ENCODE measurements around the gene CCDC177. TPM values are rescaled to one million over a fixed set of nuclear protein-coding genes. Genes with fewer than 3 reads are reported as not detected.

Gene CCDC177
- total and polyA plus RNA-seq, 8 donors: 0.03 to 0.25 (median 0.18) TPM; not detected in 5

DNA sequence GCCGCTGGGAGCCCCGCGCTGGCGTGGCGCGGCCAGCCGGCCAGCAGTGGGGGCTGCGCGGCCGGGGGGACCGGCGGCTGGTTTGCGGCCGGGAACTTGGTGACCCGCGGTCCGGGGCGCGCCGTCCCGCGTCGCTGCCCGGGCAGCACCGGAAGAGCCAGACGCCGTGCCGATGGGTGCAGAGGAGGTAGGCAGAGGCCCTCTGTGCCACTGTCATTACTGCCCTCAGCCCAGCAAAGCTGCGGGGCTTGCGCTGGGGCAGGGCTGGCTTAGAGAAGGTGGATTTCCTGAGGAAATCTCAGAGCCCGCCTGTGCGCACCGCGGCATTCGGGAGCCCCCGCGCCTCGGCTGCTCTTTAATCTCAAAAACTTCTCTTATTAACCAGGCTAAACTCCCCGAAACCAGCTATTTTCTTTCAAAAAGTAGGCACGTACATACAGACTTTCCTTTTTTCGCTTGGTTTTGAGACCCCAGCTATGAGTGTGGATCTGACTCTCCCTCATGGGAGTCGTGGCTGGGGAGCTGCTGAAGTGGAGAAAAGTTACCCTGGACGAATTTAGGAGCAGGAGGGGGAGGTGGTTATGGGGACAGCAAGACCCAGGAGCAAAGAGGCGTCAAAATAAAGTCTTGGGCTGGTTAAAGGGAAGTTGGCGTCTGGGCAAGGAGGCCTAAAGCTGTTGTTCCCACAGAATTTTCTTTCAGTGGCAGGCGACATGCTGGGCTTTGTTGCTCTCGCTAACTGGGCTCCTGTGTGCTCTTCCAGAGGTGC, 37.5 kb upstream of the CCDC177 start:
- Histone ChIP-seq H3K4me3 (peak overlapping the region; percentile 65 to 90 (median 82)), H3K27ac (peak overlapping the region; percentile 96 to 100 (median 99)), H3K27me3 (no peaks in the 10 kb centered on the region), H3K36me3 (no peaks in the 10 kb centered on the region), H3K4me1 (peaks cover 53 to 66% (median 55%) of the 10 kb centered on the region in 4 donors), H3K9me3 (no peaks in the 10 kb centered on the region)
- TF ChIP-seq, protein P1, sequence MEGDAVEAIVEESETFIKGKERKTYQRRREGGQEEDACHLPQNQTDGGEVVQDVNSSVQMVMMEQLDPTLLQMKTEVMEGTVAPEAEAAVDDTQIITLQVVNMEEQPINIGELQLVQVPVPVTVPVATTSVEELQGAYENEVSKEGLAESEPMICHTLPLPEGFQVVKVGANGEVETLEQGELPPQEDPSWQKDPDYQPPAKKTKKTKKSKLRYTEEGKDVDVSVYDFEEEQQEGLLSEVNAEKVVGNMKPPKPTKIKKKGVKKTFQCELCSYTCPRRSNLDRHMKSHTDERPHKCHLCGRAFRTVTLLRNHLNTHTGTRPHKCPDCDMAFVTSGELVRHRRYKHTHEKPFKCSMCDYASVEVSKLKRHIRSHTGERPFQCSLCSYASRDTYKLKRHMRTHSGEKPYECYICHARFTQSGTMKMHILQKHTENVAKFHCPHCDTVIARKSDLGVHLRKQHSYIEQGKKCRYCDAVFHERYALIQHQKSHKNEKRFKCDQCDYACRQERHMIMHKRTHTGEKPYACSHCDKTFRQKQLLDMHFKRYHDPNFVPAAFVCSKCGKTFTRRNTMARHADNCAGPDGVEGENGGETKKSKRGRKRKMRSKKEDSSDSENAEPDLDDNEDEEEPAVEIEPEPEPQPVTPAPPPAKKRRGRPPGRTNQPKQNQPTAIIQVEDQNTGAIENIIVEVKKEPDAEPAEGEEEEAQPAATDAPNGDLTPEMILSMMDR (IDR thresholded peaks at IDR 0.05): no peak
- TF ChIP-seq POLR2AphosphoS5 (IDR thresholded peaks at IDR 0.05): peak in 1 of 3 donors; percentile 22
- peak in 1 of 2 donors; percentile 74 for DNase-seq
- intact Hi-C loops (cut with DNase I; ENCODE audit: low total_unique reads): no loop called here
- 0 to 1% (median 0%) methylated on average over 17 to 47 of the region's 47 CpGs for WGBS, 5 donors

DNA sequence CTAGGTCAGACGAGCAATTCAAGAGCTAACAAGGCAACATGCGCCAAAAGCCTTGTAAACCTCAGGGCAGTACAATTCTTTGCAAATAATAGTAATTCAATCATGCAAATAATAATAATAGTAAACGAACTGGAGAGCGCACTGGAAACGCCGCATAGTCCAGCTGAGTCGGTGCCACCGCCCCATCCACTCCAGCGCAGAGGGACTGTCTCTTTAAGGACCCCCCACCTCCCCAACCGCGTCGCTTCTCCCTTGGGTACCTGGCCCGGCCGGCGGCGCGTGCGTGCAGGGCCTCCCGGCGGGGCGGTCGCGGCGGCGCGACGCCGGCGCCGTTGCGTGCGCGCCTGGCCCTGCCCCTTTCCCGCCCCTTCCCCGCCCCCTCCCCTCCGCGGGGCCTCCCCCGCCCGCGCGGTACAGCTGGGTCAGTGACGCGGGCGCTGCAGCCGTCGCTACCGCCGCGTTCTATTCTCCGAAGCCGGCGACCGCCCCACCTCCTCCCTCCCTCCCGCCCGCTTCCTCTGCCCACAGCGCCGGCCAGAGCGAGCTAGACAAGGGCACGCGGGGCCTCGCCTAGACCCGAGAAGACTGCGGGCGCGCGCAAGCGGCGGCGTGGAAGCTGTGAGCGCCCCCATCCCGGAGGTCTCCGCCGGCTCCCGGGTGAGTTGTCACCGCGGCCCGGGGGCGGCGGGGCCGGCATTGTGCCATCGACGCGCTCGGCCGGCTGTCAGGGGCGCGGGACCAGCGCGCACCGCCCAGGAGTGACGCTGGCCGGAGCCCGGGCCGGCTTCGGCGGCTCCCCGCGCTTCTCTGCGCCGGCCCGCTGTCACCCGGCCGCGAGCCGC, 36.7 kb upstream of the CCDC177 start, which contains the start of gene SUSD6:
Gene SUSD6, plus strand, starts transcription at position 425 of the 842 bp plus-strand sequence. CDS start 46,997 bp downstream, outside the sequence.
- Histone ChIP-seq H3K9me3 (no peaks in the 10 kb centered on the region), H3K27ac (peak within 1 kb of the TSS; percentile 96 to 100 (median 99)), H3K4me1 (peaks cover 45 to 66% (median 48%) of the 10 kb centered on the region in 4 donors), H3K27me3 (no peaks in the 10 kb centered on the region), H3K36me3 (no peaks in the 10 kb centered on the region), H3K4me3 (peak within 1 kb of the TSS; percentile 65 to 90 (median 82))
- peak; percentile 70 to 89 (median 88) for TF ChIP-seq POLR2AphosphoS5 (IDR thresholded peaks at IDR 0.05)
- TF ChIP-seq EP300 (IDR thresholded peaks at IDR 0.05): no peak
- TF ChIP-seq POLR2A (IDR thresholded peaks at IDR 0.05): no peak
- TF ChIP-seq, protein P1 (IDR thresholded peaks at IDR 0.05): no peak
- WGBS, 5 donors: 0 to 2% (median 1%) methylated on average over 12 to 104 of the region's 105 CpGs
- peak; percentile 94 to 97 for DNase-seq
- intact Hi-C loops (cut with DNase I; ENCODE audit: low total_unique reads): no loop called here

DNA sequence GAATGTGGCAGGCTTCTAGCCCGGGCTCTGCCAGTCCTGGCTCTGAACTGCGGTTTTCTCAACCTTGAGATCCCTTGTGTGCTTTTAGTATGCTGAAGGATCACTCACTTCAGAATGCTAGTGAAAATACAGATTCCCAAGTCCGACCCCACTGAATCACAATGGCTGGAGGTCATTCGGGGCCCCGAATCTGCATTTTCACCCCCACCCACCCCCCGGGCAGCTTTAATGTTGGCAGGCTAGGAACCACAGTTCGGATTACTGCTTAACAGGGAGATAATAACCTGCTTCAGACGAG, 36.2 kb upstream of the CCDC177 start:
- Histone ChIP-seq H3K4me3 (peak overlapping the region; percentile 65 to 90 (median 82)), H3K27me3 (no peaks in the 10 kb centered on the region), H3K9me3 (no peaks in the 10 kb centered on the region), H3K27ac (peak overlapping the region; percentile 76 to 100 (median 99)), H3K4me1 (peaks cover 40 to 66% (median 43%) of the 10 kb centered on the region in 4 donors), H3K36me3 (no peaks in the 10 kb centered on the region)
- intact Hi-C loops (cut with DNase I; ENCODE audit: low total_unique reads): no loop called here
- no peak for TF ChIP-seq POLR2AphosphoS5 (IDR thresholded peaks at IDR 0.05)
- no peak for TF ChIP-seq POLR2A (IDR thresholded peaks at IDR 0.05)
- TF ChIP-seq, protein P1 (IDR thresholded peaks at IDR 0.05): no peak
- TF ChIP-seq EP300 (IDR thresholded peaks at IDR 0.05): no peak
- 11 to 17% (median 13%) methylated on average over 8 of the region's 8 CpGs for WGBS, 5 donors
- DNase-seq: no peak

All from stomach (tissue), 9 donors.